HG02884 (cell line): ENCODE data around the gene LRSAM1.

ENCODE experiments used
- ATAC-seq: cut with Tn5 transposase; IDR thresholded peaks from one replicate; pipeline ENCODE4 v1.9.1; 2021; ENCODE audit warnings: mild to moderate bottlenecking, moderate library complexity; ENCODE audit not compliant: unreplicated experiment

Gene LRSAM1

GRCh38 chr9:127509261-127509954 lies 58.1 kb downstream of the LRSAM1 start:
- no peak for ATAC-seq

DNA sequence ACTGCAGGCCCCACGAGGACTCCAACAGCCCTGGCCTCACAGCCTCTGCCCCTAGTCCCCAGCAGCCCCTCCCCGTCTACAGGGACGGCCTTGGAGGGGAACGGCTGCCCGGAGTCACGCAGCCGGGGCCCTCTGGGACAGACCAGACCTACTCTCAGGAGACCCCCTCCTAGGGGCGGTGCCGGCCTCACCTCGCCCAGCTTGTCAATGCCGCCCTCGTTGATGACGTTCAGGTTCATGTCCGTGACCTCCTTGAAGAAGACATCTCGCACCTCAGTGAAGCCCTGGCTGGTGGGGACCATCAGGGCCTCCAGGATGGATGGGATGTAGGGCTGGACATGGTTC lies 58.6 kb downstream of the LRSAM1 start:
- no peak for ATAC-seq

DNA sequence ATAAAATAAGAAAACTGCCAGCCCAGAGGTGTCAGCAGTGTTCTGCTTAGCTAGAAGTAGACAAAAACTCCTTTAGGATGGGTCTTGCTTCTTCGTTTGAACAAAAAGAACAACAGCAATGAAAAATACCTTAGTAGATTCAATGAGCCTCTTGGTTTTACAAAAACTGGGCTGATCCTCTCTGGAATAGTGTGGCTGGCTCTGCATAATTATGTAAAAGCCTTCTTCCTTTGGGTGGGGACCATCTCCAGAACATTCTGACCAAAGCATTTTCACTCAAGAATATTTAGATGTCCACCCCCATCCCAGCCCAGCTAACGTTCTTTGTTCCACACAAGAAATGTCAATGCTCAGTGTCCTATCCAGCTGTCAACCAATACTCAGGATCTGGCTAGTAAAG lies 63.2 kb downstream of the LRSAM1 start:
- ATAC-seq, result no peak

DNA sequence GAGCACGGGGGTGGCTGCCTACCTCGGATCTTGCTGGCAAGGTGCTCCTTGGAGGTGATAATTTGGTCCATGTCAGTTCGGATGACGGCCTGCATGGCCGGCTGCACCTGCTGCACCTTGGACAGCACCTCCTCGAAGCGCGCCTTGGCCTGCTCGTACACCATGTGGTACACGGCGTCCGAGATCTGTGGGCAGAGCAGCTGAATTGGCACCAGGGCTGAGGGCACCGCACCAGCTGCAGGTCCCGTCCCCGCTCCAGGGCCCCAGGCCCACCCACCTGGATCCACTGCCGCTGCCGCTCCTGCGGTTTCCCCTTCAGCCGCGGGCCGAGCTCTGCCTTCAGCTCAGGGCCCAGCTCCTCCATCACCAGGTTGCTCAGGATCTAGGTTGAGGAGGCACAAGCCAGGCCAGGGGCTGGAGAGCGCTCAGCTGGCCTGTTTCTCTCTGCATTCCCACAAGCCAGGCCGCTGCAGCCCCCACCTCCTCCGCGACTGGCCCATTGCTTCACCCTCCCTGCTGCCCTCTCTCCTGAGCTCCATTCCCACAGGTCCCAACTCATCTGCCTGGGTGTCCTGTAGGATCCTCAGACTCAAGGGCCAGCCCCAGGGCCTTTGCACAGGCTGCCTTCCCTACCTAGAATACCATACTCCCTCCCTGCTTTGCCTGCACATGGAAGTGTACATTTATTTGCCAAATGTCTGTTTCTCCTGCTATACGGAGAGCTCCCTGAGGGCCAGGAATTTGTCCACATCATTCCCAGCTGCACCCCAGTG lies 65.7 kb downstream of the LRSAM1 start:
- ATAC-seq, result no peak

- no peak for ATAC-seq
These were observed 66.3 kb downstream of the LRSAM1 start for GRCh38 chr9:127517620-127518019.

DNA sequence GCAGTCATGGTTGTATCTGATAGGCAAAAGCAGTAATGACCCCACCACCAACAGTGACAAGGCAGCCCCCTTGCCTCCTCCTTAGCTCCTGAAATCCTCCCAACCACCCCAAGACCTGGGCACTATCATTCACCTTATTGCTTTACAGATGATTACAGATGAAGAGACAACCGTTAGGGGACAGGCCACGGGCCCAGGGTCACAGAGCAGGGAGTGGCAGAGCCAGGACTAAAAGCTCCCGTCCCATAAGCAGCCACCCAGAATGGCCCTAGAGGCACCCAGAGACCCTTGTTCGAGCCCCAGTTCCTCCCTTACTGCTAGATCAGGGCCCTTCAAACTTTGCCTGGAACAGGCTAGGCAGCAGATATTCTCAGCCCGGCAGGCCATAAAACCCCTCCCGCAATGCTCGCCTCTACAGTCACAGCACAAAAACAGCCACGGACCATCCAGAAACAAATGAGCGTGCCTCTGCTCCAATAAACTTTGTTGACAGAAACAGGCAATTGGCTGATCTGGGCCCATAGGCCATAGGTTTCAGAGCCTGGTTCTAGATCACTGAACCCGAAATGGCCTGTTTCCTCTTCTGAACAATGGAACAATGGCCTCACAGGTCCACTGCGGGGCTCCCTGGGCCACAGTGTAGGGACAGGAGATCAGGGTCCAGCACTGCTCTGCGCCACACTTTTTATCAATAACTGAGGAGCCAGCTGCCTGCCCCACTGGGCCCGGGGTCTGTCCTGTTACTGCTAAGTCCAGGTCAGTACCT lies 67.0 kb downstream of the LRSAM1 start:
- ATAC-seq, result no peak

- no peak for ATAC-seq
These were observed 68.2 kb downstream of the LRSAM1 start for GRCh38 chr9:127519301-127520166.

DNA sequence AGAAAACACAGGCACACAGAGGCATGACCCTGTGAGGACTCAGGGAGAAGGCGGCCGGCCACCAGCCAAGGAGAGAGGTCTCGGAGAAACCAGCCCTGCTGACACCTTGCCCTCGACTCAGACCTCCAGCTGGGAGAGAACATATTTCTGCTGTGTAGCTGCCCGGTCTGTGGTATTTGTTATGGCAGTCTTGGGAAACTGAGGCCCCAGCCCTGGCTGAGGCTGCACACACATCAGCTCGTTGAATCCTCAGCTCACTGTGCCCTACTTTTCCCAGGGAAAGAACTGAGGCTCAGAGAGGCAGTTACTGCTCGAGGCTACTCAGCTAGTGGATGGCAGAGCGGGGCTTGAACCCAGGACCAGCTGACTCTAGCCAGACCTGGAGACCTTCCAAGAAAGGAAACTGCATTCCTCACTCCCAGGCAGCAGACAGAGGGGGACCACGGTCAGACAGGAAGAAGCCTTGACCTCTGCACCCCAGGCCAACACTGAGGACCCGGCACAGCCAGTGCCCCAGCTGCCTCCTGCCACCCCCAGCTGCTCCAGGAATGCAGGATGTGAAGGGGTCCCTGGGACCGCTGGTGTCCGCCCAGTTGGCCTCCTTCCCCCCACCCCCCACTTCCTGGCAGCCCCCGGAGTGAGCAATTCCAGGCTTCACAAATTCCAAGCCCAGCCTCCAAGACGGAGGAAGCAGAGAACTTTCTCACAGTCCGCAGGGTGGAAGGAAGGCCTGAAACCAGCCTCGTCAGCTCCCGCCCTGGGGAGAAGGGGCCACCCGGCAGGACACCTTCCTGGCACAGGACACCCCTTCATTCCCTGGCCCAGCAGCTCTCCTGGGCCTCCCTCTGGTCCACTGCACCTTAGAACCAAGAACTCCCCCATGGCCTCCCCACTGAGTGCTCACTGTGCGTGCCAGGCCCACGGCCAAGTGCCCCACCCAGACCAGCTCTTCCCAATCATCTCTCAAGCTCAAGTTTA lies 69.9 kb downstream of the LRSAM1 start:
- ATAC-seq, result no peak

DNA sequence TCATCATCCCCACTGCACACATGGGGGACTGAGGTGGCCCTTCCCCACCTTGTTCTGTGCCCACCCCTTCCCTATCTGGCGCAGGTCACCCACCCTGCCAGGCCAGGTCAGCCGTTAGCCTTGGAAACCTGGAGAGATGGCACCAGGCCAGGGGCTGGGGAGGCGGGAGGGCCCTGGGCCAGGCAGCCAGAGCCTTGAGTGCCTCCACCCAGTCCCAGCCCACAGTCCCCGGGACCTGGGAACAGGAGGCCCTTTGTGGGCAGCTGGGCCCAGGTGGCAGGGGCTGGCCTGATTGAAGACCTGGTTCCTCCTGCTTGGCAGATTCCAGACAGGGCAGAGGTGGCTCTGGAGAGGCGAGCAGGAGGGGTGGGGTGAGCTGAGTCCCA lies 70.6 kb downstream of the LRSAM1 start:
- ATAC-seq, result no peak

DNA sequence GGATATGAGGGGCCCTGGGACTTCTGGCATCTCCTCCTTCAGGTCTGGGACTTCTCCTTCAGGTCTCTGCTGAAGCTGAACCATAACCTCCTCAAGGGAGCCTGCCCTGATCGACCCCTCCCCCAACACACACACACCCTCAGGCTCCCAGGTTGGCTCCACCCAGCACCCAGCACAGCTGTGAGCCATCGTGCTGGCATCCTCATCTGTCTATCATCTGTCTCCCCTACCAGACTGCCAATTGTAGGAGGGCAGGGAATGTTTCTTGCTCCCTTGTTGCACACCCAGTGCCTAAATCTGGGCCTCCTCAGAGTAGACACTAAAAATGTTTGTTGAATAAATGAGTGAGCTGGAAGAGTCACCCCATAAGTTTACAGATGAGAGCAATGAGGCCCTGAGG lies 71.4 kb downstream of the LRSAM1 start:
- ATAC-seq, result no peak

DNA sequence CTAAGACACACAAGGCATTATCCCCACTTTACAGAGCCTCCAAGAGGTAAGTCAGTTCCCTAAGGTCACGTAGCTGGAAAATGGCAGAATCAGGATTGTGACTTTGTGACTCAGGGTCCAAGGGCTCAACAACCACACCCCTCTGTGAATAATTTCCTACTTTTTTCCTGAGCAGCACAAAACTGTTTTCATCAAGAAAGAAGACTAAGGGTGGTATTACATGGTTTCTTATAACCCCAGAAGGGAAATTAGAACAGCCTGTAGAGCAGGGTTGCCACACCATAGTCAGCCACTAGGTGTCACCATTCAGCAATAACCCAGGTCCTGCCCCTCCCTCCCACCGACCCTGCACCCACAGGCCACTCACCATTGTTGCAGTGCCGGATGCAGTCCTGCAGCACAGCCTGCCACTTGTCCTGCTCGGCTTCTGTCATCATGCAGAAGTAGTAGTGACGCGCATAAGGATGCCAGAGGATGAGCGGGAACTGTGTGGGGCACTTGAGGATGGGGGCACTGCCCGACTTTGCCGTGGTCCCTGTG lies 72.1 kb downstream of the LRSAM1 start:
- no peak for ATAC-seq

DNA sequence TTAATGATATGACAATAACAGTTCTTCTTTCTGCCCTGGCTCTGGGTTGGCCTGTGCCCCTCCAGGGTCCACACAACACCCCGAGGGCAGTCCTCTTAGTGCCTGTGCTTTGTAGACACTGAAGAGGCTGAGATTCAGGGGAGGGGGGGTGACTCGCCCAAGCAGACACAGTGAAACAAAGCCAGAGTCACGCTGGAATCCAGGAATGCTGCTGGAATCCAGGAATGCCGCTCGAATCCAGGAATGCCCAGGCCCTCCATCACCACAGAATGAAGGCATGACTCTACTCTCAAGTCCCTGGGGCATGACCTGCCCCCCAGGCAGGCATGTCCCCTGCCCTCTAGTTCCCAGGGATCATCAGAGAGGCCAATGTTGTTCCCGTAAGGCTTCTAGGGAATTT lies 73.1 kb downstream of the LRSAM1 start:
- ATAC-seq, result no peak

GRCh38 chr9:127525401-127526188 lies 74.3 kb downstream of the LRSAM1 start:
- no peak for ATAC-seq

DNA sequence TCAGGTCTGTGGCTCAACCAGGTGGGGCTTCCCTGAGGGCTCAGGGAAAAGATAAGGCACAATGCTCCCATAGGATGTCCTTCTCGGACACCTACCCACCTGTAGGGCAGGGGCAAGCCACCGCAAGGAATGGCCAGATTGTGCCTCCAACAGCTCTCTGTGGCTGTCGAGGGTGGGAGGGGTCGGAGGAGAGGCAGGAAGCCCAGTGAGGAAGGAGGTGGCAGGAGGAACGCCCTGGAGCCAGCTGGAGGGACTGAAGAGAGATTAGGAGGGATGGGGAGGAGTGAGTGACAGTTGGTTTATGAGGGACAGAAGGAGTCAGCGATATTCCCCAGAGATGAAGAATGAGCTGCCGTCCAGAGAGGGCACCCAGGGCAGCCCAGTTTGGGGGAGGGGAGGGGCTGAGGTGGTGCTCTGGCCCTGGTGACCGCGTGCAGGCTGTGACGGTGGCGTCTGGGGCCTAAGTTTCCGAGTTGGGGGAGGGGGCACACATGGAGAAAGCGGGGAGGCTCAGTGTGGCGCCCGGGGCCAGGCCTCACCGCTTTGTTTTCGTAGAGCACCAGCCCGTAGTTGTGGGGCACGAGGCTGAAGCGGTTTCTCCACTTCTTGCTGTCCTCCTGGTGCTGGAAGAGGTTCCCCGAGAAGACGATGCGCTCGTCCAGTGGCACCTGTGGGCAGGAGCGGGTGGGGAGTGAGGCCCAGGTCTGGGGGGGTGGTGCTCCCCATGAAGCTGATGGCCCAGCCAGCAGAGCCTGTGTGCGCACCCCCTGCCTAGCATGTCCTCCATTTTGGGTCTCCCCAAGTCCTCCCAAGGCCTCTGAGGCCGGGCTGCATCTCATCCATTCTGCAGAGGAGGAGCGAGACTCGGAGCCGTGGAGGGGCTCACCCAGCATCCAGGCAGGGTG lies 75.6 kb downstream of the LRSAM1 start:
- ATAC-seq, result no peak

DNA sequence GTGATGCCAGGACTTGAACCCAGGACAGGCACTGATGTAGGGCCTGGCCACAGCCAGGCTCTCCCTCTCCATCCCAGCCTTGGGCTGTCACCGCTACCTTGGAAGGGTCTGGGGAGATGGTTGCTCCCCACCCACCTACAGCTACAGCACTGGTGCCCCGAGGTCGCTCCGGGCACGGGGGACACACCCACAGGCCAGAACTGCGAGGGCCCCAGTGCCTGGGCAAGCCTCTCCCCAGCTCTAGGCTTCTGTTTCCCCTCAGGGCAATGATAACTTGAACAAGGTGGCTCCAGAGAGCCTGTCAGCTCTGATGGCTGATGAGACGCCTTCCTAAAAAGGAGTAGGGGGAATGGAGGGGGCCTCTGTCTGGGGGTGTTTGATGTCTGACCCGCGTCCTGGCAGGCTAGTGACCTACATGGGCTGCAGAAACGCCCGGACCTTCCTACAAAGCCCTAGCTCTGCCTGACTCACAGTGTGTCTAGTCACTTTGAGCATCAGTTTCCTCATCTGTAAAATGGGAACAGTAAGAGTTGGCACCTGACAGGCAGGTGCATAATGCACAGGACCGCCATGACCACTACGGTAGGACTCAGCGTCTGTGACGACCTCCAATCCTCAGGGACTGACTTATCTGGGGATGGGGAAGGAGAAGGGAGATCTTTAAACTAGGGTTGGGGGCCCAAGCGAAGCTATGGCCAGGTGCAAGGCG lies 76.4 kb downstream of the LRSAM1 start:
- ATAC-seq, result no peak

GRCh38 chr9:127528422-127529251 lies 77.3 kb downstream of the LRSAM1 start:
- no peak for ATAC-seq
